Epithelial cell of esophagus (primary cell): ENCODE data around the gene SMOC1.

Experiments
- DNase-seq: peaks from one replicate; pipeline ENCODE4 v3.0.0; 2010; ENCODE audit warnings: low read depth
- H3K4me3 ChIP-seq: 2 replicates; pipeline ENCODE4 v1.5.1; 2011; ENCODE audit warnings: mild to moderate bottlenecking, low read length, control low read depth
- CTCF ChIP-seq: IDR thresholded peaks from 2 replicates; pipeline ENCODE4 v1.5.1; 2011; ENCODE audit warnings: low read depth, mild to moderate bottlenecking, low read length, control low read depth, inconsistent platforms; ENCODE audit not compliant: insufficient read depth; ENCODE audit errors: missing control alignments

The SMOC1 gene

DNA sequence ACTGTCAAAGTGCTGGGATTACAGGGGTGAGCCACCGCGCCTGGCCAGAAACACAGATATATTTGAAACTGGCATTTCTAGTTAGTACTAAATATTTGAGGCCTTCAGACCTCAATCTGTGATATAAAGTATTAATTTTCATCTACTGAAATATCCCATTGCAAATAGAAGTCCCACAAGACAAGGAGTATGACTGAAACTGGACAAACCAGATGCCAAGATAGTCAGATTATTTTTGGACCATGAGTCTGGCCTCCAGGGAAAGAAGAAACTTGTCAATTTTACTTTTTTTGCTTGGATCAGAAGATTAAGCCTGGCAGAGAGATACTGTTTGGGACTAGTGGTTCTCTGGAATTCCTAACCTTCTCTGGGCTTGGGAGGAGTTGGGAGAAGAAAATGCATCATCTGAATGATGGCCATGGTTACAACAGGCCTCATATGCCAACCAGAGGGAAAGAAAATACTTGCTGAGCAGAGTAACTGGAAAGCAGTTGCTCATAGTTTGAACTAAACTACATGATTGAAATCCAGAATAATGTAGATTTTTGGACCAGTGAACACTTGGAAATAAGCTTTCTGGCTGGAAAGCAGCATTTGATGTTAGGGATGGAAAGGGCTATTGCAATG lies 2.9 kb upstream of the SMOC1 start:
- no peak overlapping the region for H3K4me3 ChIP-seq
- TF ChIP-seq CTCF: no peak
- no peak for DNase-seq

GRCh38 chr14:69876848-69877306 lies 2.3 kb upstream of the SMOC1 start:
- H3K4me3 ChIP-seq: no peak overlapping the region
- TF ChIP-seq CTCF: no peak
- DNase-seq: no peak

GRCh38 chr14:69877492-69877891 lies 1.7 kb upstream of the SMOC1 start:
- TF ChIP-seq CTCF: peak; percentile 55
- DNase-seq: peak; percentile 60
- H3K4me3 ChIP-seq: no peak overlapping the region

- no peak for DNase-seq
- no peak for TF ChIP-seq CTCF
- H3K4me3 ChIP-seq: no peak overlapping the region
Measured at GRCh38 chr14:69878251-69878650, 965 bp upstream of the SMOC1 start.

GRCh38 chr14:69880044-69880487 lies 850 bp downstream of the SMOC1 start:
- DNase-seq: peak; percentile 31
- no peak for TF ChIP-seq CTCF
- peak overlapping the region; percentile 59 for H3K4me3 ChIP-seq

GRCh38 chr14:69880893-69881292 lies 1.7 kb downstream of the SMOC1 start:
- no peak for TF ChIP-seq CTCF
- no peak overlapping the region for H3K4me3 ChIP-seq

More at GRCh38 chr14:69880893-69881292, 1.7 kb downstream of the SMOC1 start:
- DNase-seq: no peak
